Heart right ventricle (tissue), 16 donors: ENCODE results near the gene TRAF7. TPM values are rescaled to one million over a fixed set of nuclear protein-coding genes. Genes with fewer than 3 reads are reported as not detected.
A peak's percentile ranks its signal among the peaks of the same experiment; 100 is the strongest.
"Not testable (repeated sequence)": the region's sequence is repeated elsewhere in the genome, so short reads cannot be mapped to it uniquely, and the experiment has no call there.

Experiments used
- ATAC-seq, 8 donors: fragments of 200-7000 bp; cut with Tn5 transposase; one replicate each; pipeline ENCODE4 v1.9.1; 2020; ENCODE audit warnings: mild to moderate bottlenecking in 8 of 8, moderate library complexity in 8 of 8, moderate number of reproducible peaks in 1 of 8
- DNase-seq, 2 donors: peaks; one replicate each; pipeline ENCODE4 v3.0.0-alpha.2; 2020
- H3K27ac ChIP-seq, 10 donors: fragments of 200-600 bp; sonication (generic) in 2 of 10; one replicate each; pipeline versions ENCODE4 v1.5.0 to v1.8.0; 2020 to 2022; ENCODE audit warnings: mild to moderate bottlenecking in 3 of 10
- H3K27me3 ChIP-seq, 7 donors: fragments of 200-600 bp; one replicate each; pipeline ENCODE4 v1.8.0; 2021 to 2022; ENCODE audit warnings: mild to moderate bottlenecking in 2 of 7
- H3K36me3 ChIP-seq, 9 donors: fragments of 200-600 bp; sonication (generic) in 1 of 9; one replicate each; pipeline versions ENCODE4 v1.5.0 to v1.8.0; 2020 to 2022; ENCODE audit warnings: mild to moderate bottlenecking in 2 of 9
- H3K4me1 ChIP-seq, 9 donors: fragments of 200-600 bp; sonication (generic) in 1 of 9; one replicate each; pipeline versions ENCODE4 v1.5.0 to v1.8.0; 2020 to 2022; ENCODE audit warnings: mild to moderate bottlenecking in 4 of 9
- H3K4me3 ChIP-seq, 10 donors: fragments of 200-600 bp; sonication (generic) in 2 of 10; one replicate each; pipeline versions ENCODE4 v1.5.0 to v1.8.0; 2020 to 2022; ENCODE audit warnings: mild to moderate bottlenecking in 7 of 10, moderate library complexity in 2 of 10
- H3K9me3 ChIP-seq, 11 donors: fragments of 200-600 bp in 10 of 11; sonication (generic) in 2 of 11; one replicate each; pipeline versions ENCODE4 v1.5.0 to v1.8.0; 2013 to 2022; ENCODE audit warnings: mild to moderate bottlenecking in 2 of 11, control low read depth in 1 of 11, moderate library complexity in 1 of 11
- WGBS, 2 donors: extraction: QIAGEN DNeasy Blood & Tissue Kit; methylation state at CpG; one replicate each; pipeline ENCODE4 v1.1.7; 2013; ENCODE audit warnings: inconsistent platforms in 1 of 2; 5-methylcytosine and 5-hydroxymethylcytosine counted together
- intact Hi-C, 10 donors: fragments of 100-400 bp; cut with DNase I; formaldehyde crosslinking; loops; one replicate each; pipeline versions ENCODE4 v1.11.1 to v1.14.2; 2022
- polyA plus RNA-seq, 2 donors: library from polyadenylated mRNA; stranded (reverse); fragments of 200-250 nt; gene quantifications; one replicate each; pipeline ENCODE4 v1.2.3, GENCODE V29; 2013
- total RNA-seq, 10 donors: library from RNA; stranded (reverse); fragmentation: NEBNext Ultra II Directional in 3 of 10; extraction: Animal tissue kit (Norgen Biotek cat#: 25700) in 3 of 10; gene quantifications; one replicate each; pipeline versions ENCODE4 v1.2.1 to v1.2.4, GENCODE V29; 2021 to 2023
- TF ChIP-seq, protein P1 (sequence below), 9 donors: fragments of 200-600 bp; sonication (generic) in 2 of 9; IDR thresholded peaks; one replicate each; pipeline versions ENCODE4 v1.5.0 to v1.8.0; 2021 to 2022; ENCODE audit warnings: antibody characterized with exemption in 9 of 9, mild to moderate bottlenecking in 5 of 9, moderate library complexity in 1 of 9
- donor health status: Arrhythmogenic right ventricular cardiomyopathy.
- donor health status: ischemic (EF 13 %, LVEDD 7.1; RV severe dilation, severe dysfunction).
- donor health status: healthy with polysubstance abuse.
- donor health status: DM: no; HTN: yes; CAD: no.
- donor health status: DM: no; HTN: no; CAD: no.
- donor health status: ischemic (EF 25% LVEDD 6.9; RV normal size, moderate dysfunction).
- donor health status: ischemic (EF 25% LVEDD 5.7; RV mildly dilated, moderate dysfunction).
- donor health status: healthy.
- donor health status: DM: yes; HTN: yes; CAD: no.
- donor health status: Ischemic cardiomyopathy.
- donor health status: ischemic (EF 35%, LVEDD 5.7; RV mildly dilated, moderate dysfunction).
- donor health status: nonischemic (EF 11% LVEDD 7.7; RV severe dilation, severe dysfunction).
- donor health status: DM: yes; HTN: yes; CAD: no.
- donor health status: PGD.
- donor health status: ischemic (EF 29% LVEDD 5.4; RV normal size, mild dysfunction).
- donor health status: nonischemic (EF 23%, LVEDD 6.1; RV moderate dilation, normal function).

Gene TRAF7
- total and polyA plus RNA-seq, 12 donors: 14.6 to 44.9 (median 23.8) TPM

DNA sequence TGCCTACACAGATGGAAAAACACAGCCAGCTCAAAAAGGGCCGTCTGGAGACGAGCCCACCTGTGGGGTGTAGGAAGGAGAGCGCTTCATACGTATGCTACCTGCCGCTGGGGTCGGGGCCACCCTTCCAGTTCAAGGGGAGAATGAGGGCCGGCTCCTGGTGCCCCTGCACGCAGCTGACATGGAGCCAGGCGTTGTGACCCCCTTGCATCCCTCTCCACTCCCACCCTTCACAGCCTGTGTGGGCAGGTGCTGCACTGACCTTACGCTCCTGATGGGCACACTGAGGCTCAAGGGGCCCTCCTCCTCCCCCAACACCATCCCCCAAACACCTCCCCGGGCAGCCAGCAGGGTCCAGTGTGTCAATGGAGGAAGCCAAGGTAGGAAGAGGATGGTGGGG lies 30.0 kb upstream of the TRAF7 start:
- not testable (repeated sequence) for DNase-seq
- H3K4me1 ChIP-seq: peaks cover 54 to 94% (median 72%) of the 10 kb centered on the region in 9 donors

DNA sequence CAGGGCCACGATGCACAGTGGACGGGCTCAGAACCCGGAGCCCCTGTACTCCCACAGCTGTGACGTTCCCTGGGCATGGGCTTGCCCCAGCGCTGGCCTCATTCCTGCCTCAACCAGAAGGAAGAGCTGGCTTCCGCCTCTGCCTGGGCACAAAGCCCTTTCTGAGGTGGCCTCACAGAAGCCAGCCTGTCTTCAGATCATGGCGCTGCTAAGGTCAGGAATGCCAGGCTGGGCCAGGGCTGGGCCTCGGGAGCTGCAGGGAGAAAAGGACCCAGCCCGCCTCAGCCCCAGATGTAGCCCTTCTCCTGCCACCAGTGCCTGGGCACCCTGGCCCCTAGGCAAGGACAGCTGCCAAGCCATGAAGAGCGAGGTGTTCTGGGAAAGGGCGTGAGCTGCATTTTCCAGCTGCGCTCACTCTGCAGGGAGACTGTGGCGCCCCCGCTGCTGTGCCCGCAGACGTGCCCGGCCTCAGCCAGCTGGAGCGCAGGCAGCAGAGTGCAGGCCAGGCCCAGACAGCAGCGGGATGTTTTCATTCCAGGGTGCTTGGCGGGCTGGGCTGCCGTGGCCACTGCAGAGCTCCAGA lies 29.3 kb upstream of the TRAF7 start:
- intact Hi-C loops, H3K36me3 ChIP-seq, H3K27me3 ChIP-seq, H3K9me3 ChIP-seq: not testable (repeated sequence)
- TF ChIP-seq, protein P1, sequence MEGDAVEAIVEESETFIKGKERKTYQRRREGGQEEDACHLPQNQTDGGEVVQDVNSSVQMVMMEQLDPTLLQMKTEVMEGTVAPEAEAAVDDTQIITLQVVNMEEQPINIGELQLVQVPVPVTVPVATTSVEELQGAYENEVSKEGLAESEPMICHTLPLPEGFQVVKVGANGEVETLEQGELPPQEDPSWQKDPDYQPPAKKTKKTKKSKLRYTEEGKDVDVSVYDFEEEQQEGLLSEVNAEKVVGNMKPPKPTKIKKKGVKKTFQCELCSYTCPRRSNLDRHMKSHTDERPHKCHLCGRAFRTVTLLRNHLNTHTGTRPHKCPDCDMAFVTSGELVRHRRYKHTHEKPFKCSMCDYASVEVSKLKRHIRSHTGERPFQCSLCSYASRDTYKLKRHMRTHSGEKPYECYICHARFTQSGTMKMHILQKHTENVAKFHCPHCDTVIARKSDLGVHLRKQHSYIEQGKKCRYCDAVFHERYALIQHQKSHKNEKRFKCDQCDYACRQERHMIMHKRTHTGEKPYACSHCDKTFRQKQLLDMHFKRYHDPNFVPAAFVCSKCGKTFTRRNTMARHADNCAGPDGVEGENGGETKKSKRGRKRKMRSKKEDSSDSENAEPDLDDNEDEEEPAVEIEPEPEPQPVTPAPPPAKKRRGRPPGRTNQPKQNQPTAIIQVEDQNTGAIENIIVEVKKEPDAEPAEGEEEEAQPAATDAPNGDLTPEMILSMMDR (IDR thresholded peaks at IDR 0.05): peak in 1 of 9 donors; percentile 8
- H3K4me3 ChIP-seq: peak overlapping the region in 3 of 10 donors; percentile 6 to 53 (median 20)
- peak; percentile 34 to 62 for DNase-seq
- peaks cover 54 to 93% (median 72%) of the 10 kb centered on the region in 9 donors for H3K4me1 ChIP-seq
- peak overlapping the region; percentile 92 to 100 (median 98) for H3K27ac ChIP-seq
- 40 to 46% methylated on average over 21 of the region's 21 CpGs for WGBS, 2 donors
- peak; percentile 4 to 53 (median 32) for ATAC-seq

More for the DNA sequence above, 30.0 kb upstream of the TRAF7 start:
- TF ChIP-seq, protein P1 (IDR thresholded peaks at IDR 0.05): peak in 1 of 9 donors; percentile 17
- peak overlapping the region in 9 of 10 donors; percentile 18 to 55 (median 44) for H3K4me3 ChIP-seq
- H3K27me3 ChIP-seq, H3K9me3 ChIP-seq, H3K36me3 ChIP-seq, ATAC-seq, intact Hi-C loops: not testable (repeated sequence)
- 33 to 37% methylated on average over 10 to 11 of the region's 11 CpGs for WGBS, 2 donors
- peak overlapping the region; percentile 92 to 100 (median 98) for H3K27ac ChIP-seq

DNA sequence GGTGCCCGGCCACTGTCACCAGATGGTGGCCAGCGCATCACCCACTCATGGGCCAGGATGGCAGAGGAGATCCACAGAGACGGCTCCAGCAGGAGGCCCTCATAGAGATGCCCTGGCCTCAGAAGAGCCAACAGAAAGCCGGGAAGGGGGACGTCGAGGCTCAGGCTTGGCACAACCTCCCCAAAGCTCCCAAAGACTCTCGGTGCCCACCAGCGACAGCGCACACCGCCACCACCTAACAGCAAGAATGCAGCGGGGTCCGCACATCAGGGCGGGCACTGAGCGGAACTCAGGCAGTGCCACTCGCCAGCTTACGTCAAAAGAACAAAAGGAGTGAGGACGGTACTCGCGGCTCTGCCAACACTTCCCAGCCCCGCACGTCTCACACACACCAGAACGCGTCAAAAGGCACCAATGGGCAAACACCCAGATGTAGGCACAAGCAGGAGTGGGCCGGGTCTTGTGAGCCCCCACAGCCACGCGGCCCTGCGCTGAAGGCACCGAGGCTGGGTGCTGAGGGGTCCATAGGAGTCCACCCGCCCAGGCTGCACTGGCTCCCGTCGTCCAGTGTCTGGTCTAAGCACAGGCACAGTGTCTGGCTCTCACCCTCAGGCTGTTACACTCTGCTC lies 28.5 kb upstream of the TRAF7 start:
- ATAC-seq: peak in 2 of 8 donors; percentile 5 to 25
- WGBS, 2 donors: 70 to 75% methylated on average over 31 of the region's 31 CpGs

DNA sequence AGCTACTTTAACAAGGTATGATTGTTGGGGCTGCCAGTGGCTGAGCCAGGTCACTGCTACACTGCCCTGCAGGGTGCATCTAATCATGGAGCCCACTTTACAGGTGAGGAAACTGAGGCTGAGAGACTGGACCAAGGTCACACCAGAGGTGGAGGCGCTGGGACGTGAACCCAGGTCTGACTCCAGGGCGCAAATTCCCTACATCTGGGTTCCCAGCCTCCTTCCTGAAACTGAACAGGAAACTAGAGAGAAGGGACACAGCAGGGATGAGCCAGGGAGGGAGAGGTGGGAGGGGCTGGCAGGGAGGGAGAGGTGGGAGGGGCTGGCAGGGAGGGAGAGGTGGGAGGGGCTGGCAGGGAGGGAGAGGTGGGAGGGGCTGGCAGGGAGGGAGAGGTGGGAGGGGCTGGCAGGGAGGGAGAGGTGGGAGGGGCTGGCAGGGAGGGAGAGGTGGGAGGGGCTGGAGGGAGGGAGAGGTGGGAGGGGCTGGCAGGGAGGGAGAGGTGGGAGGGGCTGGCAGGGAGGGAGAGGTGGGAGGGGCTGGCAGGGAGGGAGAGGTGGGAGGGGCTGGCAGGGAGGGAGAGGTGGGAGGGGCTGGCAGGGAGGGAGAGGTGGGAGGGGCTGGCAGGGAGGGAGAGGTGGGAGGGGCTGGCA lies 27.8 kb upstream of the TRAF7 start:
- ATAC-seq (peak in 3 of 8 donors; percentile 6 to 35 (median 6)), DNase-seq (peak in 1 of 2 donors; percentile 48)
- WGBS, 2 donors: 19 to 23% methylated on average over 3 of the region's 3 CpGs
- H3K9me3 ChIP-seq, intact Hi-C loops, H3K4me3 ChIP-seq, H3K36me3 ChIP-seq, H3K27me3 ChIP-seq: not testable (repeated sequence)
- Histone ChIP-seq H3K4me1 (peaks cover 39 to 78% (median 58%) of the 10 kb centered on the region in 9 donors), H3K27ac (peak overlapping the region; percentile 92 to 100 (median 98))

More for the DNA sequence above, 28.5 kb upstream of the TRAF7 start:
- peak overlapping the region; percentile 92 to 100 (median 98) for H3K27ac ChIP-seq
- peaks cover 46 to 85% (median 65%) of the 10 kb centered on the region in 9 donors for H3K4me1 ChIP-seq
- intact Hi-C loops, H3K27me3 ChIP-seq, H3K36me3 ChIP-seq, H3K9me3 ChIP-seq: not testable (repeated sequence)
- H3K4me3 ChIP-seq: peak overlapping the region in 1 of 10 donors; percentile 6
- DNase-seq: peak in 1 of 2 donors; percentile 40

DNA sequence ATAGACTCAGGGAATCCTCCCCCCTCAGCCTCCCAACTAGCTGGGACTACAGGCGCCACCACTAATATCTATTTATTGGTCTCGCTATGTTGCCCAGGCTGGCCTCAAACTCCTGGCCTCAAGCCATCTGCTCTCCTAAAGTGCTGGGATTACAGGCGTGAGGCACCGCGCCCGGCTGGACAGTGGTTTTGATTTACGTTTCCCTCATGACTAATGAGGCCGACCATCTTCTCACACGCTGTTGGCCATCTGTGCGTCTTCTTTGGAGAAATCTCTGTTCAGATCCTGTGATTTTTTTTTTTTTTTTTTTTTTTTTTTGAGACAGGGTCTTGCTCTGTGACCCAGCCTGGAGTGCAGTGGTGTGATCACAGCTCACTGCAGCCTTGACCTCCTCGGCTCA lies 26.3 kb upstream of the TRAF7 start:
- intact Hi-C loops, ATAC-seq, H3K4me3 ChIP-seq, H3K9me3 ChIP-seq, H3K36me3 ChIP-seq, H3K27me3 ChIP-seq, H3K27ac ChIP-seq, DNase-seq: not testable (repeated sequence)
- H3K4me1 ChIP-seq: peaks cover 30 to 69% (median 43%) of the 10 kb centered on the region in 9 donors
- WGBS, 2 donors: 82 to 83% methylated on average over 9 of the region's 11 CpGs

DNA sequence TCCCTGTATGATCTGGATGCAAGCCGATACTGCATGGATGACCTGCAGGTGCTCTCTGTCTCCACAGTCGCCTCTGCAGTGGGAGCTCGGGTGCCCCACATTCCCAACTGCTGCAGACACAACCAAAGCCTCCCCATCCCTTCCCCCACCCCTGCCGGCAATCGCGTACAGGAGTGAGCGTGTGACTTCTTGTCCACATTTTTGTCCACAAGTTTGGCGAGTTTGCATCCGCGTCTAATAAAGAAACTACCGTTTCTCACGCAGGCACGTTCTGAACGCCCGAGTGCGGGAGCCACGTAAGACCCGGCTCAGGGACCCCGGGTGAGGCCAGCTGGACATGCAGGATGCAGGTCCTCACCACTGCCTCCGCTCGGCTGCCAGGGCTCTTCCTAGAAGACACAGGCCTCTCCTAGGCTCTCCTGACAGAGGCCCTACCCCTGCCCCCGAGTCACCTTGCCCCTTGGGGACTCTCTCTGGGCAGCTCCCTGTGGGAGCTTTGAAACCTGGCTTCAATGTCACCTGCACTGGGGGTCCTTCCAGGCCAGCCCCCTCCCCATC lies 25.6 kb upstream of the TRAF7 start:
- peaks cover 24 to 63% (median 36%) of the 10 kb centered on the region in 9 donors for H3K4me1 ChIP-seq
- intact Hi-C loops, DNase-seq, H3K27me3 ChIP-seq, H3K9me3 ChIP-seq, H3K36me3 ChIP-seq, H3K4me3 ChIP-seq, ATAC-seq: not testable (repeated sequence)
- 70 to 72% methylated on average over 21 to 22 of the region's 22 CpGs for whole genome bisulfite sequencing, 2 donors
- H3K27ac ChIP-seq: peak overlapping the region in 1 of 10 donors; percentile 31

DNA sequence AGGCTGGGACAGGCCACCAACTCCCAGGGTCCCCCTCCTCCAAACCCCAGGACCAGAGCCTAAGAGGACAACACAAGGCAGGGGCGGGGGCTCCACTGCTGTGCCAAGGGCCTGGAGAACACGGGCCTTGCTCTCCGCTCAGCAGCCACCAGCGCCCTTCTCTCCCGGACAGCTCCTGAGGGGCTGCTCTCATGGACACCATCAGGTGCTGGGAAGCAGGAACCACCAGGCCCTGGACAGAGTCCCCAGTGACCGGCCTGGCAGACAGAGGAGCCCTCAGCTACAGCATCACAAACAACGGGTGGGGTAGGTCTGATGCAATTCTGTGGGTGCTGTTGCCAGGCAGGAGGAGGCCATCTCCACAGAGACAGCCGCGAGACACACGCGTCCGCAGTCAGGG lies 21.8 kb upstream of the TRAF7 start:
- ATAC-seq, DNase-seq, H3K9me3 ChIP-seq, intact Hi-C loops, H3K36me3 ChIP-seq, H3K27me3 ChIP-seq: not testable (repeated sequence)
- H3K4me3 ChIP-seq: peak overlapping the region in 2 of 10 donors; percentile 22 to 24
- H3K4me1 ChIP-seq: peaks cover under 1 to 29% (median 11%) of the 10 kb centered on the region in 9 donors
- H3K27ac ChIP-seq: peak overlapping the region in 2 of 10 donors; percentile 26 to 39
- WGBS, 2 donors: 45 to 61% methylated on average over 5 of the region's 12 CpGs

DNA sequence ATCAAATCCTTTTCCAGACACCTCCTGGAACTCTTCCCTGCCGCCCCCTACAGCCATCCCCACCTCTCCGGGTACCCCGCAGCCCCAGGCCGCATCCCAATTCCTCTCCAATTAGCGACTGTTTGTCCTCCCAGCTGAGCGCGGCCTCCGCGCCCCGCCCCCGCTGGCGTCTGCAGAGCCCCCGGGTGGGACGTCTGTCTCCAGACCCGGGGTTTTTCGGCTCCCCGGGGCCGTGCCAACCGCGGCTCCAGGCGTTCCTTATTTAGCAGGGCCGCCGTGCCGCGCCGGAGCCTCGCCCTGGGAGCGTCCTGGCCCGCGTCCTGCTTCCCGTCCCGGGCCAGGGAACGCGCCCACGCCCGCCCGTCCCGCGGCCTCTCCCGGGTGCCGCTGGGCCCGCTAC lies 20.5 kb upstream of the TRAF7 start:
- whole genome bisulfite sequencing, 2 donors: 0% methylated on average over 27 to 30 of the region's 42 CpGs
- ATAC-seq, H3K9me3 ChIP-seq, H3K27me3 ChIP-seq, intact Hi-C loops, H3K36me3 ChIP-seq: not testable (repeated sequence)
- peak in 1 of 2 donors; percentile 49 for DNase-seq
- H3K4me3 ChIP-seq: peak overlapping the region; percentile 49 to 67 (median 64)
- H3K4me1 ChIP-seq: peaks cover 0 to 27% (median 8%) of the 10 kb centered on the region in 9 donors
- peak overlapping the region; percentile 61 to 82 (median 75) for H3K27ac ChIP-seq
